ENCODE data around the gene CENPP. TPM values are rescaled to one million over a fixed set of nuclear protein-coding genes. Genes with fewer than 3 reads are reported as not detected.

The CENPP gene
- total RNA-seq, 1 donor from 2014 or later, result 1.9 TPM

GRCh38 chr9:92499701-92500100, 173.9 kb downstream of the CENPP start:
- no peak overlapping the region for H3K9ac ChIP-seq (ENCODE audit: low read length)
- H3K9me3 Mint-ChIP-seq (ENCODE audit: unreplicated experiment), result no peaks in the 10 kb centered on the region
- H3K4me2 ChIP-seq (ENCODE audit: low read length), result no peak overlapping the region
- no peaks in the 10 kb centered on the region for H3K27me3 ChIP-seq (ENCODE audit: insufficient read depth, low read length)
- FAIRE-seq (no peak), DNase-seq (ENCODE audit: low read depth) (no peak)
- H3K9me3 ChIP-seq (ENCODE audit: insufficient read depth, low read depth, low read length), result no peaks in the 10 kb centered on the region
- H3K36me3 Mint-ChIP-seq (ENCODE audit: low read depth, unreplicated experiment), result no peaks in the 10 kb centered on the region
- H3K36me3 ChIP-seq (ENCODE audit: insufficient read depth, low read length), result no peaks in the 10 kb centered on the region
- TF ChIP-seq CTCF (IDR thresholded peaks at IDR 0.05; ENCODE audit: insufficient read depth, low read depth, low read length) (no peak), EZH2 (IDR thresholded peaks at IDR 0.05; ENCODE audit: insufficient read depth, low read length) (no peak)
- H3K79me2 ChIP-seq (ENCODE audit: insufficient read depth, low read length), result no peaks in the 10 kb centered on the region
- H3K27me3 Mint-ChIP-seq (ENCODE audit: low read depth, unreplicated experiment), result no peaks in the 10 kb centered on the region
- H4K20me1 ChIP-seq (ENCODE audit: insufficient read depth, low read length), result no peaks in the 10 kb centered on the region
- H3K4me1 ChIP-seq (ENCODE audit: insufficient read depth, low read length), result peaks cover 6% of the 10 kb centered on the region
- no peak overlapping the region for H2AFZ ChIP-seq (ENCODE audit: low read depth, low read length)
- H3K4me1 Mint-ChIP-seq (ENCODE audit: low read depth, unreplicated experiment), result peaks cover 11% of the 10 kb centered on the region
- no peak overlapping the region for H3K27ac Mint-ChIP-seq (ENCODE audit: unreplicated experiment)
- H3K27ac ChIP-seq (ENCODE audit: low read depth, low read length), result no peak overlapping the region
- H3K4me3 ChIP-seq (ENCODE audit: insufficient read depth, low read depth, low read length), result no peak overlapping the region
- no peak overlapping the region for H3K4me3 Mint-ChIP-seq (ENCODE audit: unreplicated experiment)

- Histone ChIP-seq H3K27ac (ENCODE audit: low read depth, low read length) (no peak overlapping the region), H2AFZ (ENCODE audit: low read depth, low read length) (no peak overlapping the region), H3K9me3 (ENCODE audit: insufficient read depth, low read depth, low read length) (no peaks in the 10 kb centered on the region), H3K9ac (ENCODE audit: low read length) (no peak overlapping the region), H3K36me3 (ENCODE audit: insufficient read depth, low read length) (no peaks in the 10 kb centered on the region), H3K4me2 (ENCODE audit: low read length) (no peak overlapping the region), H4K20me1 (ENCODE audit: insufficient read depth, low read length) (no peaks in the 10 kb centered on the region), H3K4me3 (ENCODE audit: insufficient read depth, low read depth, low read length) (no peak overlapping the region), H3K4me1 (ENCODE audit: insufficient read depth, low read length) (peaks cover 14% of the 10 kb centered on the region), H3K79me2 (ENCODE audit: insufficient read depth, low read length) (no peaks in the 10 kb centered on the region), H3K27me3 (ENCODE audit: insufficient read depth, low read length) (no peaks in the 10 kb centered on the region)
- Mint-ChIP-seq H3K4me3 (ENCODE audit: unreplicated experiment) (no peak overlapping the region), H3K36me3 (ENCODE audit: low read depth, unreplicated experiment) (no peaks in the 10 kb centered on the region), H3K4me1 (ENCODE audit: low read depth, unreplicated experiment) (peaks cover 18% of the 10 kb centered on the region), H3K9me3 (ENCODE audit: unreplicated experiment) (no peaks in the 10 kb centered on the region), H3K27me3 (ENCODE audit: low read depth, unreplicated experiment) (no peaks in the 10 kb centered on the region), H3K27ac (ENCODE audit: unreplicated experiment) (no peak overlapping the region)
- DNase-seq (ENCODE audit: low read depth) (no peak), FAIRE-seq (no peak)
- TF ChIP-seq CTCF (IDR thresholded peaks at IDR 0.05; ENCODE audit: insufficient read depth, low read depth, low read length) (no peak), EZH2 (IDR thresholded peaks at IDR 0.05; ENCODE audit: insufficient read depth, low read length) (no peak)
Measured at GRCh38 chr9:92500725-92501124, 175.0 kb downstream of the CENPP start.

GRCh38 chr9:92501671-92502393, 176.1 kb downstream of the CENPP start:
- Histone ChIP-seq H3K9ac (ENCODE audit: low read length) (no peak overlapping the region), H2AFZ (ENCODE audit: low read depth, low read length) (no peak overlapping the region), H3K36me3 (ENCODE audit: insufficient read depth, low read length) (no peaks in the 10 kb centered on the region), H3K4me3 (ENCODE audit: insufficient read depth, low read depth, low read length) (no peak overlapping the region), H3K4me2 (ENCODE audit: low read length) (no peak overlapping the region), H3K79me2 (ENCODE audit: insufficient read depth, low read length) (no peaks in the 10 kb centered on the region), H3K4me1 (ENCODE audit: insufficient read depth, low read length) (peaks cover 25% of the 10 kb centered on the region), H3K27ac (ENCODE audit: low read depth, low read length) (no peak overlapping the region), H4K20me1 (ENCODE audit: insufficient read depth, low read length) (no peaks in the 10 kb centered on the region), H3K9me3 (ENCODE audit: insufficient read depth, low read depth, low read length) (no peaks in the 10 kb centered on the region), H3K27me3 (ENCODE audit: insufficient read depth, low read length) (no peaks in the 10 kb centered on the region)
- no peak for DNase-seq (ENCODE audit: low read depth)
- TF ChIP-seq EZH2 (IDR thresholded peaks at IDR 0.05; ENCODE audit: insufficient read depth, low read length), result no peak
- peak; percentile 26 for TF ChIP-seq CTCF (IDR thresholded peaks at IDR 0.05; ENCODE audit: insufficient read depth, low read depth, low read length)
- FAIRE-seq, result no peak
- Mint-ChIP-seq H3K4me1 (ENCODE audit: low read depth, unreplicated experiment) (peaks cover 21% of the 10 kb centered on the region), H3K4me3 (ENCODE audit: unreplicated experiment) (no peak overlapping the region), H3K27ac (ENCODE audit: unreplicated experiment) (no peak overlapping the region), H3K36me3 (ENCODE audit: low read depth, unreplicated experiment) (no peaks in the 10 kb centered on the region), H3K9me3 (ENCODE audit: unreplicated experiment) (no peaks in the 10 kb centered on the region), H3K27me3 (ENCODE audit: low read depth, unreplicated experiment) (no peaks in the 10 kb centered on the region)

Data from astrocyte (in vitro differentiated cells and primary cell).